OCI-LY7 (cell line): ENCODE data around the gene MYOZ1. TPM values are rescaled to one million over a fixed set of nuclear protein-coding genes. Genes with fewer than 3 reads are reported as not detected.
"Not testable (repeated sequence)": the region's sequence is repeated elsewhere in the genome, so short reads cannot be mapped to it uniquely, and the experiment has no call there.

Experiments used
- BruUV-seq: library from RNA; stranded (reverse); fragments of 400-500 nt; replicated peaks from 2 replicates; lab custom pipeline; 2021; lab: Mats Ljungman, UMichigan
- CTCF ChIA-PET: fragments of 300-600 bp; sonication (Branson Sonifier 250); formaldehyde crosslinking; loops from one replicate; lab custom pipeline; 2022; ENCODE audit warnings: antibody characterized with exemption; ENCODE audit not compliant: unreplicated experiment; lab: Charles Lee
- POLR2A ChIA-PET: fragments of 300-600 bp; sonication (Branson Sonifier 250); formaldehyde crosslinking; loops from one replicate; lab custom pipeline; 2022; ENCODE audit warnings: antibody characterized with exemption; lab: Charles Lee
- DNase-seq: peaks from one replicate; pipeline ENCODE4 v3.0.0-alpha.2; 2015; ENCODE audit warnings: low spot score
- H2AFZ ChIP-seq: fragments of 200-600 bp; sonication (generic), shearing (Covaris generic); 2 replicates; pipeline ENCODE4 v1.6.1; 2014; ENCODE audit warnings: mild to moderate bottlenecking, antibody characterized with exemption, low read length, moderate library complexity
- H3K27ac ChIP-seq: fragments of 200-600 bp; sonication (generic); 2 replicates; pipeline ENCODE4 v1.5.1; 2014; ENCODE audit warnings: mixed run types, low read depth, mild to moderate bottlenecking, moderate library complexity, low read length, inconsistent platforms; ENCODE audit not compliant: poor library complexity, severe bottlenecking
- H3K36me3 ChIP-seq: fragments of 200-600 bp; sonication (generic); 2 replicates; pipeline ENCODE4 v1.6.1; 2014; ENCODE audit warnings: mild to moderate bottlenecking, antibody characterized with exemption, low read length, moderate library complexity, mixed read lengths; ENCODE audit not compliant: insufficient read depth
- H3K4me1 ChIP-seq: fragments of 200-600 bp; sonication (generic); 2 replicates; pipeline ENCODE4 v1.5.1; 2014; ENCODE audit warnings: mild to moderate bottlenecking, low read length; ENCODE audit not compliant: insufficient read depth, poor library complexity, severe bottlenecking
- H3K4me2 ChIP-seq: fragments of 200-600 bp; sonication (generic); 2 replicates; pipeline ENCODE4 v1.6.1; 2014; ENCODE audit warnings: mild to moderate bottlenecking, low read length
- H3K4me3 ChIP-seq: fragments of 200-600 bp; sonication (generic); 2 replicates; pipeline ENCODE4 v1.5.1; 2014; ENCODE audit warnings: mild to moderate bottlenecking, low read depth, low read length; ENCODE audit not compliant: poor library complexity, severe bottlenecking
- H3K79me2 ChIP-seq: fragments of 200-600 bp; sonication (generic); 2 replicates; pipeline ENCODE4 v1.6.1; 2016; ENCODE audit warnings: low read depth, mild to moderate bottlenecking, low read length, moderate library complexity, mixed read lengths; ENCODE audit not compliant: insufficient read depth
- H3K9me2 ChIP-seq: fragments of 200-600 bp; sonication (generic); 2 replicates; pipeline ENCODE4 v1.6.1; 2016; ENCODE audit warnings: mild to moderate bottlenecking, low read length, mixed read lengths; ENCODE audit not compliant: insufficient read depth
- H3K9me3 ChIP-seq: fragments of 200-600 bp; sonication (generic); 2 replicates; pipeline ENCODE4 v1.6.1; 2014; ENCODE audit warnings: mild to moderate bottlenecking, mixed run types, low read length, mixed read lengths
- H4K20me1 ChIP-seq: fragments of 200-600 bp; sonication (generic); 2 replicates; pipeline ENCODE4 v1.6.1; 2014; ENCODE audit warnings: mild to moderate bottlenecking, antibody characterized with exemption, low read length, moderate library complexity, mixed read lengths; ENCODE audit not compliant: insufficient read depth
- intact Hi-C: fragments of 100-400 bp; cut with micrococcal nuclease; formaldehyde crosslinking; loops from one replicate; pipeline ENCODE4 v1.10.0; 2022; ENCODE audit not compliant: unreplicated experiment
- total RNA-seq, 2 experiments: library from RNA; depleted of rRNA in 1 of 2; stranded (reverse); fragments of >200 nt in 1 of 2; shearing (Covaris generic) in 1 of 2; gene quantifications; 2 replicates each; pipeline ENCODE4 v1.2.3, GENCODE V29; 2014 to 2022

MYOZ1 gene
- total RNA-seq, 2 experiments from 2014 or later, result not detected

DNA sequence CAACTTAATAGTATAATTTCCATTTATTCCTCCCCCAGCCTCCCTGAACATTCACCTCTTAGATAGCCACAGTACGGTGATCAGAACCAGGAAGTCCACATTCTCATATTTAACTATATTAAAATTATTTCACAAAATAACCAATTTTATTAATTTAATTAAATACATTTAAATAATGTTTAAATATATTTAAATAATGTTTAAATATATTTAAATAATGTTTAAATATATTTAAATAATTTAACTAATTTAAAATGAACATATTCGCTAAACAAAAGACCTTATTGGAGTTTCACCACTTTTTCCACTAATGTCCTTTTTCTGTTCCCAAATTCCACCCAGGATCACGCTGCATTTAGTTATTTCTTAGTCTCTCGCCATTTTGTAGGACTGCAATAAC, 27.1 kb upstream of the MYOZ1 start:
- H4K20me1 ChIP-seq, intact Hi-C loops, H3K9me2 ChIP-seq, H3K4me3 ChIP-seq, DNase-seq, POLR2A ChIA-PET, BruUV-seq, H3K4me1 ChIP-seq, H3K36me3 ChIP-seq, H2AFZ ChIP-seq, H3K27ac ChIP-seq, CTCF ChIA-PET, H3K79me2 ChIP-seq, H3K9me3 ChIP-seq, H3K4me2 ChIP-seq: not testable (repeated sequence)

DNA sequence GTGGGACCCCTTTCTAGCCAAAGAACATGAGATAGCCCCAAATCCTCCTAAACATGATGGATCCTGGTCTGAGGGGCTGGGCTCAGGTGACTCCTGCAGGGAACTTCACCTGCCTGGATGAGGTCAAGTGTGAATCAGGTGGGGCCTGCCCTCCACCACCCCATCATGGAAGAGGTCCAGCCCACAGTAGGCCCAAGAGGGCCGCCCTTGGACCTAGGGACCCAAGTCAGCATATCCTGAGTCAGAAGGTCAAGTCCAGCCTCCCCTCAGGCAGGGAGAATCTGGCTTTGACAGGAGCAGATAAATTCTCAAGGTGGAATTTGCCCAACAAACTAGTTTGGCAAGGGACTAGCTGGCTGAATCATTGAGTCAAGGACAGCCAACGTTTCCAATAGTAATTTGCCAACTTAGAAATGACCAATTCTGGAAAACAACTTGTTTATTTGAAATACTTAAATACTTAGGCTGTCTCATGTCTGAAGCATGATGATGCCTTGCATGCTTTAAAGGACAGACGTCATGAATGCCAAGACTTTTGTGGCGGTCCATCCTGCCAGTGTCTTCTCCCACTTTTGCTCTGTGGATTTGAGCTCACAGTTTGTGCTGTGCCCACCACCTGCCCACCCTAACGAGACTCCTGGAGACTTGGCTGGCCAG, 25.0 kb upstream of the MYOZ1 start:
- H2AFZ ChIP-seq, CTCF ChIA-PET, H3K9me3 ChIP-seq, BruUV-seq, DNase-seq, H3K4me2 ChIP-seq, H4K20me1 ChIP-seq, H3K27ac ChIP-seq, H3K79me2 ChIP-seq, H3K4me3 ChIP-seq, H3K36me3 ChIP-seq, intact Hi-C loops, POLR2A ChIA-PET, H3K9me2 ChIP-seq, H3K4me1 ChIP-seq: not testable (repeated sequence)

DNA sequence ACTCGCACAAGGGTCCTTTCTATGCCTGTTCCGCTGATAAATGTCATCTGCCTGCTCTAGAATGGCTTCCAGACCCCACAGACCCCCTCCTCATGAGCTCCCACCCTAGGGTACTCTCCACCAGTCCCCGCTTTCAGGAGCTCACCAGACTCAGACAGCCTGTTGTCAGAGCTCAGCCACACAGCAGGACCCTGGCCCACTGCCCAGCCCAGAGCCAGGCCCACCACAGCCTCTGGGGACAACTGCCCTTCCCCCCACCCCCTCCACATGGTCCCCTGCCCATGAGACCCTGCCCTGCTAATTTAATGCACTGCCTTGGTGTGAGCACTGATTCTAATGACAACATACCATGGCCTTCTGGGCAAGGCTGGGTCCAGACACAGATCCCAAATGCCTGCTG, 24.3 kb upstream of the MYOZ1 start:
- CTCF ChIA-PET, H2AFZ ChIP-seq, H3K4me1 ChIP-seq, BruUV-seq, H3K9me2 ChIP-seq, H3K9me3 ChIP-seq, POLR2A ChIA-PET, H4K20me1 ChIP-seq, H3K27ac ChIP-seq, H3K79me2 ChIP-seq, H3K4me2 ChIP-seq, H3K4me3 ChIP-seq, DNase-seq, H3K36me3 ChIP-seq, intact Hi-C loops: not testable (repeated sequence)

DNA sequence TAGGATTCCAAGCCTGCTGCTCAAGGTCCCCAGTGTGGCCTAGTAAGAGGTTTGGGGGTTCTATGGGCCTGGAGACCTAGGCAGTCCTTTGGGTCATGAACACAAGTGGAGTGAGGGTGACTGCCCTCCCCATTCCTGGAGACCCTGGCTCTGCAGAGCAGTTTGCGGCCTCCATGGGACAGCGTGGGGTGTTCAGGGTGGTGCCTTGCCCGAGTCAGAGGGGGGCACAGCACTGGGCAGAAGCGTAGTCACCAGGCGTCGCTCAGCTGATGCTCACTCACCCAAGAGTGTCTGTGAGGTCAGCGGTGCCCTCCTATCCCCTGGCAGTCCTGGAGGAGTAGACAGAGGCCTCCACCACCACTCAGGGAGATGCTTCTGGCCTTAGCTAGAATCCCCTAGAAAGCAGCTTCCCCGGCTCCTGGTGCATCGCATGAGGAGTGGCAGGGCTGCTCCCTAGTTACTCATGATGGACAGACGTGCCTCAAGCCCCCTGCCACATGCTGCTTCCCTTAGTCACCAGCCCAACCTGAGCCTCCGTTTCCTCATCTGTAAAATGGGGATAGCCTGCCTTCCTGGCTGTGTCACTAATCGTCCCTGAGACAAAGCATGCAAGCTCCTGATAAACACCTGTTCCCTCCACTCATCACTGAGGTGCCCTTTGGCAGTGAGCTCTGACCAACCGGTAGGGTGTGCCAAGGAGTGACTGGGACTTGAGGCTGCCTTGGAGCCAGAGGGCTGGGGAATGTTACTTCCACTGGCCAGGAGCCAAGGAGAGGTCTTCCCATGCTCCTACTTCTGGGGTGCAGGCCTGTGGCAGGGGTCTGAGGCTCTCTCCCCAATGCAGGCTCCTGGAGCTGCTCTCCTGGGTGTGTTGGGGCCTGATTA, 23.1 kb upstream of the MYOZ1 start:
- CTCF ChIA-PET, H3K4me2 ChIP-seq, H3K4me1 ChIP-seq, H3K9me3 ChIP-seq, H3K79me2 ChIP-seq, intact Hi-C loops, BruUV-seq, H4K20me1 ChIP-seq, POLR2A ChIA-PET, H2AFZ ChIP-seq, H3K9me2 ChIP-seq, DNase-seq, H3K4me3 ChIP-seq, H3K36me3 ChIP-seq, H3K27ac ChIP-seq: not testable (repeated sequence)

DNA sequence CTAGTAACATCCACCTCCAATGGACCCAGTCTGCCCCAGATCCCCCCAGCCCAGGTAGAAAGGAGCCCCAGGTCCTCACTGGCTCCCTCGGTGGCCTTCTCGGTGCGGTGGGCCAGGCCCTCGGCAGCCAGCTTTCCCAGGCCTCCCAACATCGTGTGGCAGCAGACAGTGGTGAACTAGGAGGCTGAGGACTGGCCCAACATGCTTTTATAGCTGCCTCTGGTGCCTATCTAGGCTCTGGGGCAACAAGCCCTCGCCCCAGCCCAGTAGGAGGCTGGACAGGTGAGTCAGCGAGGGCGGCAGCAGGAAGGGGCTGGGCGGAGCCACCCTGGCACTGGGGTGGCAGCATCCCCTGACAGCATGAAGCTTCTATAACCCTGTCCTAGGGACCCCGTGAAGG, 22.3 kb upstream of the MYOZ1 start:
- H3K79me2 ChIP-seq, H3K36me3 ChIP-seq, intact Hi-C loops, H3K9me2 ChIP-seq, POLR2A ChIA-PET, H4K20me1 ChIP-seq, H3K9me3 ChIP-seq, H2AFZ ChIP-seq, H3K4me2 ChIP-seq, H3K4me1 ChIP-seq, CTCF ChIA-PET, H3K4me3 ChIP-seq, BruUV-seq, DNase-seq, H3K27ac ChIP-seq: not testable (repeated sequence)

DNA sequence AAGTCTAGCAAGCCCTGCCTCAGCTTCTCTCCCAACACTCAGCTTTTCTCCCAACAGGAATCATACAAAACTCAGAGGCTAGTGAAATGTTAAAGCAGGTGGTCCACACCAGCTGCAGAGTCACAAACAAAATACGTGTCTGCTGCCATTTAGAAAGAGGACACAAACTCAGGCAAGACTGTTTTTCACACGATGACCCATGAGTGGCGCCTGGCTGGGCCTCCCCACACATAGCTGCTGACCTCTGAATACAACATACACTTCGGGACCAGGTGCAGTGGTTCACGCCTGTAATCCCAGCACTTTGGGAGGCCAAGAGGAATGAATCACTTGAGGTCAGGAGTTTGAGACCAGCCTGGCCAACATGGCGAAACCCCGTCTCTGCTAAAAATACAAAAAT, 21.4 kb upstream of the MYOZ1 start:
- H3K4me2 ChIP-seq, H3K36me3 ChIP-seq, POLR2A ChIA-PET, H3K79me2 ChIP-seq, H3K4me1 ChIP-seq, intact Hi-C loops, BruUV-seq, H3K9me2 ChIP-seq, H4K20me1 ChIP-seq, DNase-seq, CTCF ChIA-PET, H2AFZ ChIP-seq, H3K9me3 ChIP-seq, H3K4me3 ChIP-seq, H3K27ac ChIP-seq: not testable (repeated sequence)
